AG08395 (cell line): Measurements from ENCODE around the gene LRRC4C.

Source experiments
- DNase-seq: peaks from one replicate; pipeline ENCODE4 v3.0.0; 2012; ENCODE audit warnings: mixed read lengths, low spot score

LRRC4C gene

GRCh38 chr11:41414771-41415440 is 44.5 kb downstream of the LRRC4C start:
- no peak for DNase-seq

- DNase-seq = no peak
These were observed 45.6 kb downstream of the LRRC4C start for GRCh38 chr11:41413843-41414242.

- no peak for DNase-seq
These were observed 53.6 kb downstream of the LRRC4C start for GRCh38 chr11:41405812-41406211.

GRCh38 chr11:41404109-41404508 is 55.3 kb downstream of the LRRC4C start:
- DNase-seq = no peak

- no peak for DNase-seq
These were observed 56.0 kb downstream of the LRRC4C start for GRCh38 chr11:41403458-41403857.

- DNase-seq = no peak
These were observed 58.6 kb downstream of the LRRC4C start for GRCh38 chr11:41400819-41401382.

- no peak for DNase-seq
These were observed 59.3 kb downstream of the LRRC4C start for GRCh38 chr11:41400124-41400523.

GRCh38 chr11:41399323-41399722 is 60.1 kb downstream of the LRRC4C start:
- no peak for DNase-seq

- DNase-seq = no peak
These were observed 61.3 kb downstream of the LRRC4C start for GRCh38 chr11:41398175-41398574.

- no peak for DNase-seq
These were observed 64.8 kb downstream of the LRRC4C start for GRCh38 chr11:41394521-41395195.

- no peak for DNase-seq
These were observed 66.9 kb downstream of the LRRC4C start for GRCh38 chr11:41392596-41392995.

- no peak for DNase-seq
These were observed 69.8 kb downstream of the LRRC4C start for GRCh38 chr11:41389623-41390130.

- DNase-seq = no peak
These were observed 75.1 kb downstream of the LRRC4C start for GRCh38 chr11:41384329-41384728.

GRCh38 chr11:41383768-41384167 is 75.7 kb downstream of the LRRC4C start:
- DNase-seq = no peak

- DNase-seq = no peak
These were observed 76.5 kb downstream of the LRRC4C start for GRCh38 chr11:41382927-41383326.

GRCh38 chr11:41379084-41379483 is 80.4 kb downstream of the LRRC4C start:
- DNase-seq = no peak

- no peak for DNase-seq
These were observed 81.6 kb downstream of the LRRC4C start for GRCh38 chr11:41377709-41378394.

GRCh38 chr11:41351825-41352224 is 107.6 kb downstream of the LRRC4C start:
- DNase-seq = no peak

- no peak for DNase-seq
These were observed 113.4 kb downstream of the LRRC4C start for GRCh38 chr11:41346042-41346441.

GRCh38 chr11:41334007-41334933 is 125.2 kb downstream of the LRRC4C start:
- DNase-seq = no peak

GRCh38 chr11:41333357-41333756 is 126.1 kb downstream of the LRRC4C start:
- DNase-seq = no peak

GRCh38 chr11:41328324-41328723 is 131.1 kb downstream of the LRRC4C start:
- DNase-seq = no peak
